ENCODE results near the gene CHPF.
A peak's percentile ranks its signal among the peaks of the same experiment; 100 is the strongest.

CHPF gene, protein sequence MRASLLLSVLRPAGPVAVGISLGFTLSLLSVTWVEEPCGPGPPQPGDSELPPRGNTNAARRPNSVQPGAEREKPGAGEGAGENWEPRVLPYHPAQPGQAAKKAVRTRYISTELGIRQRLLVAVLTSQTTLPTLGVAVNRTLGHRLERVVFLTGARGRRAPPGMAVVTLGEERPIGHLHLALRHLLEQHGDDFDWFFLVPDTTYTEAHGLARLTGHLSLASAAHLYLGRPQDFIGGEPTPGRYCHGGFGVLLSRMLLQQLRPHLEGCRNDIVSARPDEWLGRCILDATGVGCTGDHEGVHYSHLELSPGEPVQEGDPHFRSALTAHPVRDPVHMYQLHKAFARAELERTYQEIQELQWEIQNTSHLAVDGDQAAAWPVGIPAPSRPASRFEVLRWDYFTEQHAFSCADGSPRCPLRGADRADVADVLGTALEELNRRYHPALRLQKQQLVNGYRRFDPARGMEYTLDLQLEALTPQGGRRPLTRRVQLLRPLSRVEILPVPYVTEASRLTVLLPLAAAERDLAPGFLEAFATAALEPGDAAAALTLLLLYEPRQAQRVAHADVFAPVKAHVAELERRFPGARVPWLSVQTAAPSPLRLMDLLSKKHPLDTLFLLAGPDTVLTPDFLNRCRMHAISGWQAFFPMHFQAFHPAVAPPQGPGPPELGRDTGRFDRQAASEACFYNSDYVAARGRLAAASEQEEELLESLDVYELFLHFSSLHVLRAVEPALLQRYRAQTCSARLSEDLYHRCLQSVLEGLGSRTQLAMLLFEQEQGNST

GRCh38 chr2:219543596-219544358, at the start of gene CHPF, which contains the start of gene TMEM198:
CHPF (minus strand) TSS chr2:219543809; CDS start chr2:219543538, 271 bp downstream.
TMEM198 (plus strand) TSS chr2:219544028; CDS start chr2:219544728, 700 bp downstream.
- DNase-seq: peak; percentile 98

- no peak for DNase-seq
Observed at GRCh38 chr2:219593154-219593553, 49.5 kb upstream of the CHPF start.

DNA sequence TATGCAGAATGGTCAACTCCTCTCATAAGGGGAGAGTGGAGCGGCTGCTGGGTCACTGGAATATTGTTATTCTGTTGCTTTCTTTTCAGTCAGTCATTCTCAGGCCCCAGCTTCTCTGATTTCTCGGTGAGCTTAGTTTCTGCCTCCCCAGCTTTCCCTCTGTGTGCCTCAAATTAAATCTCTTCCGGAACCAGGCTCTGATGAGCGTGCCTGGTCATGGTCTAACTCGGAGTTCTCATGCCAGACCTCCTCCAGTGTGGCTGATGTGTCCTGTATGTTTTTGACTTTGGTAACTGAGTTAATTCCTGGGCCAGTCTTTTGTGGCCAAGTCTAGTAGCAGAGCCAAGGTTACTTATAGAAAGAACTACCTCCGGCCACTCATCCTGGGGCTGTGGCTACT, 49.1 kb upstream of the CHPF start:
- DNase-seq: no peak

DNA sequence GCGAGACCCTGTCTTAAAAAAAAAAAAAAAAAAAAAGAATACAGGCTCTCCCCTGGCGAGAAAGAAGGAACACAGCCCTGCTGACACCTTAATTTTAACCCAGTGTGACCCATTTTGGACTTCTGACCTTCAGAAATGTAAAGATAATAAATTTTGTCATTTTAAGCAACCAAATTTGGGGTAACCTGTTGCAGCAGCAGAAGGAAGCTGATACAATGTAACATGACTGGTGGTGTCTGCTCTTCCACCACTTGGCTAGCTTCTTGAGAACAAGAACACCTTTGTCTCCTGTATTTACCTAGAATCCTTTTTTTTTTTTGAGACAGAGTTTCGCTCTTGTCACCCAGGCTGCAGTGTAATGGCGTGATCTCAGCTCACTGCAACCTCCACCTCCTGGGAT, 47.5 kb upstream of the CHPF start:
- no peak for DNase-seq

DNA sequence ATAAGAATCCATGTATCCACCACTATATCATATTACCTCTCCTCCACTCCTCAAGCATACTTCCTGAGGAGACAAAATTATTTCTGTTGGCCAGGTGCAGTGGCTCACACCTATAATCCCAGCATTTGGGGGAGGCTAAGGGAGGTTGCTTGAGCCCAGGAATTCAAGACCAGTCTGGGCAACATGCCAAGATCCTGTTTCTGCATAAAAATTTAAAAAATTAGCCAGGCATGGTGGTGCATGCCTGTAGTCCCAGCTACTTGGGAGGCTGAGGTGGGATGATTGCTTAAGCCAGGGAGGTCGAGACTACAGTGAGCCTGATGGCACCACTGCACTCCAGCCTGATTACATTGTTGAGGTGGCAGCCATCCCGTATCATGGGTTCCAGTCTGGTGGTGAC, 37.7 kb upstream of the CHPF start:
- DNase-seq: no peak

DNA sequence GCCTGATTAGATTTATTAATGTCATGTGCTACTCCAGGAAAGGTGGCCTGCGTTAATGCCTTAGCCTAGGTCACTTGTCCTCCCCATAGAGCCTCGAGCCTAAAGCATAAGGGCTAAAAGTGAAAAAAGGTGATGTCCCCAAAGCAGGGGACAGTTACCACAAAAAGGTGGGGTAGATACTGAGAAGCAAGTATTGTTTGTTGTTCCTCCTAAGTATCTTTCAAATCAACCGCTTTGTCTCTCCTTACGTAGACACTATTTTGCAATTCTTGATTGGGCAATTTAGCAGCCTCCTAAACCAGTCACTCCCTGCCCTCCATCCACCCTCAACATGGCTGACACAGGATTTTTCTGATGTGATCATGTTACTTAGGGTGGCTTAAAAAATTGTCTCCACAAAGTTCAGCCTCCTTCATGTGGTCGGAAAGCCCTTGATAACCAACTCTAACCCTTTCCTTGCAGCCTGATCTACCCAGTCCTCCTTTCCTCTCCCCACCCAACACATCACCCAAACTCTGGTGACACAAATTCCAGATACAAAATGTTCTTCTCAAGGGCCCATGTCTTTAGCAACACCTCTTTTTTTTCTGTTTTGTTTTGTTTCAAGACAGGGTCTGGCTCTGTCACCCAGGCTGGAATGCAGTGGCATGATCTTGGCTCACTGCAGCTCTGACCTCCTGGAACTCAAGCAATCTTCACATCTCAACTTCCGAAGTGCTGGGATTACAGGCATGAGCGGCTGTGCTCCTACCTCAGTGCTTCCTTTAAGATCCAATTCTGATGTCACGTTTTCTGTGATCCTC, 35.4 kb upstream of the CHPF start:
- peak; percentile 19 for DNase-seq

- no peak for DNase-seq
Observed at GRCh38 chr2:219576505-219577388, 33.1 kb upstream of the CHPF start.

DNA sequence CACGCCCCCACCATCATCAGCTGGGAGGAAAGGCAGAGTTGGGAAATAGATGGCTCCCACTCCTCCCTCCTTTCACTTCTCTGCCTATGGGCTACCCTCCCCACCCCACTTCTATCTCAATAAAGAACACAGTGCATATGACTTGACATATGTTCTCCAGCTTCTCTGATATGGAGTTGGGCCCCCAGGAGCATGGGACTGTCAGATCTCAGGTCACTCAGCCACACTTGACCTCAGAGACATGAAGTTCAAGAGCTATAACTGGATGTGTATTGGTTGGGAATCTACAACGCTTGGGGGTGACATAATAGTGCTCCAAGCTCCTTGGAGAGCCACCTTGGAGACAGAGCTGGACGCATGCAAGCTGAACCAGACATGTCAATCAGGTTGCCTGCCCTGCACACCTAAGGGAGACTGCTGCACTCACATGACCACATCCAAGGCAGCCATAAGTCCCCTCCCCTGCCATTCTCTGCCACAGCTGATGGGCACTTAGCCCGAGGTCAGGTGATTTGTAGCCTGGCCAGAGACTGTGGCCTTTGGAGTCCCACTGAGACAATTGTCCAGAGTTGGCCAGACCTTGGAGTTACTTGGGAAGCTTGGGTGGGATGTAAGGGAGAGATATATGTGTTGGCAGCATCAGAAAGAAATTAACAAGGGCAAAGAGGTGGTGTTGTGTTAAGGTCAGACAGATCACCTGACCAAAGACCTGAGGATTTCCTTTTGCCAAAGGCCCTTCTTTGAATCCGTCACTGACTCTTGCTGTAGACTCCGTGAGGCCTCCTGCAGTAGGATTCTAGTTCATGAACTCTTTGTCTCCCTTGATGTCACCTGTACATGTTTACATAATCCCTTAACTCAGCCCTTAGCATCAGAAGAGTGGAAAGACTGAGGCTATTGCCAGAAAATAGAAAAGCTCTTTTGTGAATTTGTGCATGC, 32.2 kb upstream of the CHPF start:
- no peak for DNase-seq

DNA sequence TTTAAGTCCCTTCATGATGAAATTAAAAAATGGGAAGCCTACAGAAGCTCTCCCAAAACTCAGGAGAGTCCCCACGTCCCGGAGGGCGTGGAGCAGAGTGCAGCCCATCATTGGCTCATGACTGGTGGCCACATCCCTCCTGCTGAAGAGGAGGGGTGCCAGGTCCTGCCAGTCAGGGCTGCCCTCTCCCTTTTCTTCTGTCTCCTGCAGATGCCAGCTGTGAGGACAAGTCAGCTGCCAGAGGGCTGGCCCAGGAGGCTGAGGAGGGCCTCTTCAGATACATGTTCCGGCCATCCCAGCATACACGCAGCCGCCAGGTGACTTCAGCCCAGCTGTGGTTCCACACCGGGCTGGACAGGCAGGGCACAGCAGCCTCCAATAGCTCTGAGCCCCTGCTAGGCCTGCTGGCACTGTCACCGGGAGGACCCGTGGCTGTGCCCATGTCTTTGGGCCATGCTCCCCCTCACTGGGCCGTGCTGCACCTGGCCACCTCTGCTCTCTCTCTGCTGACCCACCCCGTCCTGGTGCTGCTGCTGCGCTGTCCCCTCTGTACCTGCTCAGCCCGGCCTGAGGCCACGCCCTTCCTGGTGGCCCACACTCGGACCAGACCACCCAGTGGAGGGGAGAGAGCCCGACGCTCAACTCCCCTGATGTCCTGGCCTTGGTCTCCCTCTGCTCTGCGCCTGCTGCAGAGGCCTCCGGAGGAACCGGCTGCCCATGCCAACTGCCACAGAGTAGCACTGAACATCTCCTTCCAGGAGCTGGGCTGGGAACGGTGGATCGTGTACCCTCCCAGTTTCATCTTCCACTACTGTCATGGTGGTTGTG, 31.1 kb upstream of the CHPF start:
- DNase-seq: no peak

GRCh38 chr2:219573166-219573565, 29.6 kb upstream of the CHPF start:
- no peak for DNase-seq

DNA sequence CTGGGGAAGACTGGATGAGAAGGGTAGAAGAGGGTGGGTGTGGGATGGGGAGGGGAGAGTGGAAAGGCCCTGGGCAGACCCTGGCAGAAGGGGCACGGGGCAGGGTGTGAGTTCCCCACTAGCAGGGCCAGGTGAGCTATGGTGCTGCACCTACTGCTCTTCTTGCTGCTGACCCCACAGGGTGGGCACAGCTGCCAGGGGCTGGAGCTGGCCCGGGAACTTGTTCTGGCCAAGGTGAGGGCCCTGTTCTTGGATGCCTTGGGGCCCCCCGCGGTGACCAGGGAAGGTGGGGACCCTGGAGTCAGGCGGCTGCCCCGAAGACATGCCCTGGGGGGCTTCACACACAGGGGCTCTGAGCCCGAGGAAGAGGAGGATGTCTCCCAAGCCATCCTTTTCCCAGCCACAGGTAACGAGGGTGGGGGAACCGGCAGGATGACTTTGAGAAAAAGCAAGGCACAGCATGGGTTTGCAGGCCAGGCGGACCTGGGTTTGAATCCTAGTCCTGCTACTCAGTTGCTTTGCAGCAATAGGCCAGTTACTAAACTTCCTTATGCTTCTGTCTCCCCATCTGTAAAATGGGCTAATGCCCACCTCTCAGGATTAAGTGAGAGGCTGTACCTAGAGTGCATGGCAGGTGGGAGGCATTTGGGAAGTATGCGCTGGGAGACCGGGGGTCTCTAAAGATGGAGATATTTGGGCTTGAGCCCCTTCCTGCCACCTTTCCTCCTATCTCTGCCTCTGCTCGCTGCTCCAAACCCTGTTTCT, 28.8 kb upstream of the CHPF start, which contains the start of gene INHA:
Gene INHA, plus strand, starts transcription at position 74 of the 765 bp plus-strand sequence. Its CDS starts 65 bp downstream, at position 139.
- DNase-seq: no peak

GRCh38 chr2:219571311-219572236, 28.0 kb upstream of the CHPF start, which contains the start of gene OBSL1:
OBSL1 (minus strand) TSS chr2:219571539; CDS start chr2:219571232, 307 bp downstream.
- DNase-seq: peak; percentile 80

- peak; percentile 21 for DNase-seq
Observed at GRCh38 chr2:219570924-219571310, 27.3 kb upstream of the CHPF start.

DNA sequence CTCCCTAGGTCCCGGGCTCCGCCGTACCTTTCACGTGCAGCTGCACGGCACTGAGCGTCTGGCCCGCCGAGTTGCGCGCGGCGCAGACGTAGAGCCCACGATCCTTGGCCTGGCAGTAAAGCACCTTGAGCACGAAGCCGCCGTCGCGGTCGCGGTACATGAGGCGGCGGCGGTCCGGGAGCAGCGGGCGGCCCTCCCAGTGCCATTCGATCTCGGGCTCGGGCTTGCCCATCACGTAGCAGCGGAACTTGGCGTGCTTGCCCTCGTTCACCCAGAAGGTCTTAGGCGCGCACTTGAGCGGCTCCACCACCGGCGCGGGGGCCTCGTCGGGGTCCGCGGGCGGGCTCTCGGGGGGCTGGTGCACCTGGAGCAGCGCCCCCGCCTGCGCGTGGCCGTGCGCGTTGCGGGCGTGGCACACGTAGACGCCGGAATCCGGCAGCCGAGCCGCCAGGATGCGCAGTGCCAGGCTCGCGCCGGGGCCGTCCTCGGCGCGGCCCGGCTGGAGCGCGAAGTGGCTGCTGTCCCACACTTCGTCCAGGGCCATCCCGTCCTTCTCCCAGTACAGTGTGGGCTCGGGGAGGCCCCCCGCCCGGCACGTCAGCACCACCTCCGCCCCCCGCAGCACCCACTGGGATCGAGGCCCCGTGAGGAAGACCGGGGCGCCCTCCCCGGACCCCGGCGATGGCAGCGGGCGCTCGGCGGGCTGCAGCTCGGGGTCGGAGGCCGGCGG, 26.8 kb upstream of the CHPF start:
- DNase-seq: peak; percentile 52

- DNase-seq: no peak
Observed at GRCh38 chr2:219569635-219570034, 26.0 kb upstream of the CHPF start.

DNA sequence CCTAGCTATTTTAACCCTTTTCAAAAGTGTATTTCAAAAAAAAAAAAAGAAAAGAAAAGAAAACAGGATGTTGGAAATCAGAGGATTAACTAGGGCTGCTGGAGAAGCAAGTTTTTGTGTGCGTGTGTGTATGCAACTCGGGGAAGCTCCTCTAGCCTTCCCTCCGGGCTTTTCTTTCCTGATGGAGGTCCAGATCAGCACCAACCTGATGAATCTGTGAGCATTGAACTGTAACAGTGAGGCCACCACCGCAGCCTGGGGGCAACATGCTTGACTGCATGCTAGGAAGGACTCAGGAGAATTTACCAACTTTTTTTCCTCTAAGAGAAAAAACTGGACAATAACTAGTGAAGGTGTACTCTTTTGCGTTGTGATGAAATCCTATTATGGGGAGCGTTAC, 25.4 kb upstream of the CHPF start:
- no peak for DNase-seq
